Measurements from ENCODE around the gene THADA.
A peak's percentile ranks its signal among the peaks of the same experiment; 100 is the strongest.
"Not testable (repeated sequence)": the region's sequence is repeated elsewhere in the genome, so short reads cannot be mapped to it uniquely, and the experiment has no call there.

Gene THADA

GRCh38 chr2:43387092-43388062, 208.5 kb downstream of the THADA start:
- no peak for TF ChIP-seq CTCF (IDR thresholded peaks at IDR 0.05; ENCODE audit: low read depth, low read length)
- no peak overlapping the region for H3K4me3 ChIP-seq (ENCODE audit: low read depth, low read length)
- peak; percentile 66 for DNase-seq (ENCODE audit: low read depth, low spot score)
- in situ Hi-C loops (cut with HindIII; ENCODE audit: low sequenced_read_pairs): no loop called here

- H3K4me3 ChIP-seq (ENCODE audit: low read depth, low read length); DNase-seq (ENCODE audit: low read depth, low spot score); in situ Hi-C loops (cut with HindIII; ENCODE audit: low sequenced_read_pairs): not testable (repeated sequence)
These were observed 209.2 kb downstream of the THADA start for GRCh38 chr2:43386679-43387078.

GRCh38 chr2:43384143-43384542, 211.7 kb downstream of the THADA start:
- DNase-seq (ENCODE audit: low read depth, low spot score): no peak

GRCh38 chr2:43383533-43383932, 212.3 kb downstream of the THADA start:
- TF ChIP-seq CTCF (IDR thresholded peaks at IDR 0.05; ENCODE audit: low read depth, low read length): no peak
- no peak overlapping the region for H3K4me3 ChIP-seq (ENCODE audit: low read depth, low read length)
- in situ Hi-C loops (cut with HindIII; ENCODE audit: low sequenced_read_pairs): no loop called here
- DNase-seq (ENCODE audit: low read depth, low spot score): no peak

More at GRCh38 chr2:43384143-43384542, 211.7 kb downstream of the THADA start:
- in situ Hi-C loops (cut with HindIII; ENCODE audit: low sequenced_read_pairs): no loop called here
- TF ChIP-seq CTCF (IDR thresholded peaks at IDR 0.05; ENCODE audit: low read depth, low read length): no peak
- H3K4me3 ChIP-seq (ENCODE audit: low read depth, low read length): no peak overlapping the region

GRCh38 chr2:43379494-43379893, 216.3 kb downstream of the THADA start:
- TF ChIP-seq CTCF (IDR thresholded peaks at IDR 0.05; ENCODE audit: low read depth, low read length): no peak
- DNase-seq (ENCODE audit: low read depth, low spot score): no peak
- H3K4me3 ChIP-seq (ENCODE audit: low read depth, low read length): no peak overlapping the region
- in situ Hi-C loops (cut with HindIII; ENCODE audit: low sequenced_read_pairs): no loop called here

- no peak for DNase-seq (ENCODE audit: low read depth, low spot score)
- in situ Hi-C loops (cut with HindIII; ENCODE audit: low sequenced_read_pairs): no loop called here
- no peak overlapping the region for H3K4me3 ChIP-seq (ENCODE audit: low read depth, low read length)
- TF ChIP-seq CTCF (IDR thresholded peaks at IDR 0.05; ENCODE audit: low read depth, low read length): no peak
These were observed 218.5 kb downstream of the THADA start for GRCh38 chr2:43377327-43377726.

GRCh38 chr2:43376523-43377198, 219.2 kb downstream of the THADA start:
- no peak for DNase-seq (ENCODE audit: low read depth, low spot score)
- in situ Hi-C loops (cut with HindIII; ENCODE audit: low sequenced_read_pairs): no loop called here
- no peak overlapping the region for H3K4me3 ChIP-seq (ENCODE audit: low read depth, low read length)
- no peak for TF ChIP-seq CTCF (IDR thresholded peaks at IDR 0.05; ENCODE audit: low read depth, low read length)
